Measurements from ENCODE around the gene AP2A2. TPM values are rescaled to one million over a fixed set of nuclear protein-coding genes. Genes with fewer than 3 reads are reported as not detected.

AP2A2 gene
- total RNA-seq, 4 donors from 2014 or later: 45.4 to 107 (median 76.8) TPM

- TF ChIP-seq EP300 (IDR thresholded peaks at IDR 0.05): no peak
- TF ChIP-seq POLR2A (IDR thresholded peaks at IDR 0.05): no peak
- TF ChIP-seq CTCF (IDR thresholded peaks at IDR 0.05): no peak
- TF ChIP-seq POLR2AphosphoS5 (IDR thresholded peaks at IDR 0.05): no peak
- DNase-seq (ENCODE audit: low spot score in 2 of 2): no peak
- H3K4me3 ChIP-seq: peak overlapping the region; percentile 76
- H3K27me3 ChIP-seq: no peaks in the 10 kb centered on the region
- H3K36me3 ChIP-seq: no peaks in the 10 kb centered on the region
- WGBS: 49% methylated on average over 4 of the region's 18 CpGs
- H3K9me3 ChIP-seq: no peaks in the 10 kb centered on the region
- H3K4me1 ChIP-seq: peaks cover 38% of the 10 kb centered on the region
- peak overlapping the region; percentile 94 for H3K27ac ChIP-seq
Measured at GRCh38 chr11:924406-925157, 1.1 kb upstream of the AP2A2 start.

- H3K36me3 ChIP-seq: no peaks in the 10 kb centered on the region
- H3K27me3 ChIP-seq: no peaks in the 10 kb centered on the region
- H3K27ac ChIP-seq: peak overlapping the region; percentile 94
- no peak for TF ChIP-seq EP300 (IDR thresholded peaks at IDR 0.05)
- no peak for TF ChIP-seq POLR2AphosphoS5 (IDR thresholded peaks at IDR 0.05)
- no peak for TF ChIP-seq CTCF (IDR thresholded peaks at IDR 0.05)
- no peak for TF ChIP-seq POLR2A (IDR thresholded peaks at IDR 0.05)
- peaks cover 38% of the 10 kb centered on the region for H3K4me1 ChIP-seq
- no peaks in the 10 kb centered on the region for H3K9me3 ChIP-seq
- WGBS: 47% methylated on average over 6 of the region's 28 CpGs
- H3K4me3 ChIP-seq: peak overlapping the region; percentile 76
- peak in 1 of 2 donors; percentile 81 for DNase-seq (ENCODE audit: low spot score in 2 of 2)
Measured at GRCh38 chr11:925158-925495, 543 bp upstream of the AP2A2 start.

- peaks cover 47% of the 10 kb centered on the region for H3K4me1 ChIP-seq
- TF ChIP-seq CTCF (IDR thresholded peaks at IDR 0.05): no peak
- H3K27me3 ChIP-seq: no peaks in the 10 kb centered on the region
- peak overlapping the region; percentile 94 for H3K27ac ChIP-seq
- no peak for DNase-seq (ENCODE audit: low spot score in 2 of 2)
- H3K36me3 ChIP-seq: no peaks in the 10 kb centered on the region
- WGBS: 0% methylated on average over 25 of the region's 26 CpGs
- H3K4me3 ChIP-seq: peak overlapping the region; percentile 76
- H3K9me3 ChIP-seq: no peaks in the 10 kb centered on the region
Measured at GRCh38 chr11:926341-926916, 759 bp downstream of the AP2A2 start.

GRCh38 chr11:927871-928270 is 2.2 kb downstream of the AP2A2 start:
- no peaks in the 10 kb centered on the region for H3K9me3 ChIP-seq

More at GRCh38 chr11:927871-928270, 2.2 kb downstream of the AP2A2 start:
- Histone ChIP-seq H3K4me1 (peaks cover 59% of the 10 kb centered on the region), H3K4me3 (no peak overlapping the region), H3K36me3 (no peaks in the 10 kb centered on the region), H3K27me3 (no peaks in the 10 kb centered on the region), H3K27ac (no peak overlapping the region)
- no peak for TF ChIP-seq EP300 (IDR thresholded peaks at IDR 0.05)
- no peak for TF ChIP-seq CTCF (IDR thresholded peaks at IDR 0.05)
- no peak for TF ChIP-seq POLR2AphosphoS5 (IDR thresholded peaks at IDR 0.05)
- TF ChIP-seq POLR2A (IDR thresholded peaks at IDR 0.05): no peak
- WGBS: 48% methylated on average over 7 of the region's 7 CpGs
- no peak for DNase-seq (ENCODE audit: low spot score in 2 of 2)
